ENCODE measurements around the gene F7. TPM values are rescaled to one million over a fixed set of nuclear protein-coding genes. Genes with fewer than 3 reads are reported as not detected.

The F7 gene
- total and polyA plus RNA-seq, 2 donors (not counting 1 experiment from before 2014, with no cell fraction given): not detected

- ATAC-seq (ENCODE audit: low read depth): no peak
- Histone ChIP-seq H3K27ac (ENCODE audit: low read length in 2 of 2) (no peak overlapping the region), H3K4me3 (ENCODE audit: control extremely low read depth in 1 of 5, extremely low read depth in 1 of 5, insufficient read depth in 1 of 5, low read depth in 2 of 5, low read length in 4 of 5) (no peak overlapping the region), H4K20me1 (ENCODE audit: control insufficient read depth, insufficient read depth, low read length, poor library complexity, severe bottlenecking) (no peaks in the 10 kb centered on the region), H3K79me2 (ENCODE audit: control insufficient read depth, insufficient read depth, low read length) (no peaks in the 10 kb centered on the region), H3K4me2 (replicated peaks; ENCODE audit: low read depth, low read length, poor library complexity, severe bottlenecking) (no peak overlapping the region), H3K4me1 (ENCODE audit: control insufficient read depth in 2 of 2, insufficient read depth in 2 of 2, low read length in 2 of 2) (peaks cover 0 to 10% of the 10 kb centered on the region in 2 donors), H2AFZ (ENCODE audit: insufficient read depth, low read depth, low read length, poor library complexity, severe bottlenecking) (no peak overlapping the region), H3K36me3 (replicated peaks in 1 of 2; ENCODE audit: control extremely low read depth in 1 of 2, control insufficient read depth in 1 of 2, extremely low read depth in 1 of 2, insufficient read depth in 2 of 2, low read length in 1 of 2) (no peaks in the 10 kb centered on the region), H3K27me3 (replicated peaks in 1 of 4; ENCODE audit: control extremely low read depth in 1 of 4, control insufficient read depth in 3 of 4, insufficient read depth in 4 of 4, low read length in 3 of 4) (peaks cover 0 to 37% (median 3%) of the 10 kb centered on the region in 4 experiments), H3K9ac (ENCODE audit: low read length) (no peak overlapping the region), H3K9me3 (ENCODE audit: control extremely low read depth in 1 of 3, control insufficient read depth in 2 of 3, insufficient read depth in 1 of 3, low read length in 2 of 3) (peaks cover 0 to 7% (median 0%) of the 10 kb centered on the region in 3 donors)
- 94% methylated on average over 19 of the region's 20 CpGs for WGBS (ENCODE audit: insufficient coverage)
- Mint-ChIP-seq H3K4me1 (peaks cover 10% of the 10 kb centered on the region), H3K27me3 (peaks cover 4% of the 10 kb centered on the region), H3K9me3 (ENCODE audit: insufficient read depth) (peaks cover 3% of the 10 kb centered on the region), H3K27ac (no peak overlapping the region), H3K4me3 (no peak overlapping the region)
- no peak for DNase-seq
- POLR2A ChIA-PET: no interaction called here
- intact Hi-C loops (cut with micrococcal nuclease): no loop called here
- CTCF ChIA-PET: no interaction called here
- TF ChIP-seq, protein P1, sequence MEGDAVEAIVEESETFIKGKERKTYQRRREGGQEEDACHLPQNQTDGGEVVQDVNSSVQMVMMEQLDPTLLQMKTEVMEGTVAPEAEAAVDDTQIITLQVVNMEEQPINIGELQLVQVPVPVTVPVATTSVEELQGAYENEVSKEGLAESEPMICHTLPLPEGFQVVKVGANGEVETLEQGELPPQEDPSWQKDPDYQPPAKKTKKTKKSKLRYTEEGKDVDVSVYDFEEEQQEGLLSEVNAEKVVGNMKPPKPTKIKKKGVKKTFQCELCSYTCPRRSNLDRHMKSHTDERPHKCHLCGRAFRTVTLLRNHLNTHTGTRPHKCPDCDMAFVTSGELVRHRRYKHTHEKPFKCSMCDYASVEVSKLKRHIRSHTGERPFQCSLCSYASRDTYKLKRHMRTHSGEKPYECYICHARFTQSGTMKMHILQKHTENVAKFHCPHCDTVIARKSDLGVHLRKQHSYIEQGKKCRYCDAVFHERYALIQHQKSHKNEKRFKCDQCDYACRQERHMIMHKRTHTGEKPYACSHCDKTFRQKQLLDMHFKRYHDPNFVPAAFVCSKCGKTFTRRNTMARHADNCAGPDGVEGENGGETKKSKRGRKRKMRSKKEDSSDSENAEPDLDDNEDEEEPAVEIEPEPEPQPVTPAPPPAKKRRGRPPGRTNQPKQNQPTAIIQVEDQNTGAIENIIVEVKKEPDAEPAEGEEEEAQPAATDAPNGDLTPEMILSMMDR (IDR thresholded peaks at IDR 0.05): no peak
- TF ChIP-seq EZH2 (IDR thresholded peaks at IDR 0.05; ENCODE audit: borderline replicate concordance, insufficient read depth, low read depth, low read length, poor library complexity, severe bottlenecking): no peak
Observed at GRCh38 chr13:113159701-113160100, 54.1 kb downstream of the F7 start.

GRCh38 chr13:113160983-113161382 is 55.4 kb downstream of the F7 start:
- TF ChIP-seq EZH2 (IDR thresholded peaks at IDR 0.05; ENCODE audit: borderline replicate concordance, insufficient read depth, low read depth, low read length, poor library complexity, severe bottlenecking): no peak
- TF ChIP-seq, protein P1 (IDR thresholded peaks at IDR 0.05): no peak
- DNase-seq (no peak), ATAC-seq (ENCODE audit: low read depth) (no peak)
- peaks cover 0 to 37% (median 3%) of the 10 kb centered on the region in 4 experiments for H3K27me3 ChIP-seq (replicated peaks in 1 of 4; ENCODE audit: control extremely low read depth in 1 of 4, control insufficient read depth in 3 of 4, insufficient read depth in 4 of 4, low read length in 3 of 4)
- peaks cover 0 to 7% (median 0%) of the 10 kb centered on the region in 3 donors for H3K9me3 ChIP-seq (ENCODE audit: control extremely low read depth in 1 of 3, control insufficient read depth in 2 of 3, insufficient read depth in 1 of 3, low read length in 2 of 3)
- Mint-ChIP-seq H3K4me3 (no peak overlapping the region), H3K9me3 (ENCODE audit: insufficient read depth) (no peaks in the 10 kb centered on the region), H3K27ac (no peak overlapping the region), H3K4me1 (peaks cover 9% of the 10 kb centered on the region), H3K27me3 (peaks cover 4% of the 10 kb centered on the region)
- no peaks in the 10 kb centered on the region for H3K79me2 ChIP-seq (ENCODE audit: control insufficient read depth, insufficient read depth, low read length)
- H3K4me3 ChIP-seq (ENCODE audit: control extremely low read depth in 1 of 5, extremely low read depth in 1 of 5, insufficient read depth in 1 of 5, low read depth in 2 of 5, low read length in 4 of 5): no peak overlapping the region
- H3K9ac ChIP-seq (ENCODE audit: low read length): no peak overlapping the region
- WGBS (ENCODE audit: insufficient coverage): 79% methylated on average over 12 of the region's 12 CpGs
- H3K36me3 ChIP-seq (replicated peaks in 1 of 2; ENCODE audit: control extremely low read depth in 1 of 2, control insufficient read depth in 1 of 2, extremely low read depth in 1 of 2, insufficient read depth in 2 of 2, low read length in 1 of 2): no peaks in the 10 kb centered on the region
- no peak overlapping the region for H3K27ac ChIP-seq (ENCODE audit: low read length in 2 of 2)
- H2AFZ ChIP-seq (ENCODE audit: insufficient read depth, low read depth, low read length, poor library complexity, severe bottlenecking): no peak overlapping the region
- H4K20me1 ChIP-seq (ENCODE audit: control insufficient read depth, insufficient read depth, low read length, poor library complexity, severe bottlenecking): no peaks in the 10 kb centered on the region
- H3K4me2 ChIP-seq (replicated peaks; ENCODE audit: low read depth, low read length, poor library complexity, severe bottlenecking): no peak overlapping the region
- peaks cover 0 to 10% of the 10 kb centered on the region in 2 donors for H3K4me1 ChIP-seq (ENCODE audit: control insufficient read depth in 2 of 2, insufficient read depth in 2 of 2, low read length in 2 of 2)
- POLR2A ChIA-PET: no interaction called here
- intact Hi-C loops (cut with micrococcal nuclease): no loop called here
- CTCF ChIA-PET: no interaction called here

Measured in B cell (primary cell).